K562 (cell line): ENCODE results near the gene LINC00305.

Experiments
- ETV5 ChIP-seq: sonication (generic); formaldehyde crosslinking; IDR thresholded peaks from 2 replicates; pipeline ENCODE4 v1.4.0; 2020; ENCODE audit warnings: low read depth, mild to moderate bottlenecking, missing genetic modification reagents
- FOXK2 ChIP-seq, 2 experiments: fragments of 450-650 bp; IDR thresholded peaks in 1 of 2; conservative IDR thresholded peaks in 1 of 2; 2 replicates each; pipeline ENCODE4 v1.6.1; 2016; ENCODE audit warnings: low read depth in 2 of 2, mild to moderate bottlenecking in 1 of 2
- TAF7 ChIP-seq: fragments of 450-650 bp; IDR thresholded peaks from 2 replicates; pipeline ENCODE4 v1.6.1; 2016; ENCODE audit warnings: missing genetic modification characterization, missing compliant biosample characterization
- ZNF184 ChIP-seq: sonication (generic); formaldehyde crosslinking; IDR thresholded peaks from 2 replicates; pipeline ENCODE4 v1.5.0; 2020; ENCODE audit warnings: missing genetic modification reagents

DNA sequence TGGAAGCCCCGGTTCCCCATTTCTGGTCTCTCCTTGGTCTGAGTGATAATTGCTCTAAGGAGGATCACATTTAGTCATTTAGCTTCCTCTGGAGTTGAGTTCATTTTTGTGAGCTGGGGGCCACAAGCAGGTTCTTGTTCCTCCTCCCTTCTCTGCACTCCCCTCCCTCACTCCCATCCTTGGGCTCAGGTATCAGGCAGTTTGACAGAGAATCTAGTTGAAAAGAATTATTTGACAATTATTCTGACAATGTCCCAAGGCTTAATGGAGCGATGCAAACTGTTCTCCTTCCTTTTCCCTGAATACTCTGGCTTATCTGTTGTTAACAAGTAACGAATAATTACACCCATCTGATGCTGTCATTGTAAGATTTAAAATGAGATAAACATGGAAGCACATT, 117.5 kb downstream of the LINC00305 start:
- TF ChIP-seq TAF7: no peak
- no peak for TF ChIP-seq ETV5
- no peak for TF ChIP-seq FOXK2 (conservative IDR thresholded peaks at IDR 0.05 in 1 of 2, IDR thresholded peaks at IDR 0.05 in 1 of 2; ENCODE audit: low read depth in 2 of 2)
- no peak for TF ChIP-seq ZNF184 (CRISPR knock-in tag)
